ENCODE data around the gene SFRP5.

Gene SFRP5

DNA sequence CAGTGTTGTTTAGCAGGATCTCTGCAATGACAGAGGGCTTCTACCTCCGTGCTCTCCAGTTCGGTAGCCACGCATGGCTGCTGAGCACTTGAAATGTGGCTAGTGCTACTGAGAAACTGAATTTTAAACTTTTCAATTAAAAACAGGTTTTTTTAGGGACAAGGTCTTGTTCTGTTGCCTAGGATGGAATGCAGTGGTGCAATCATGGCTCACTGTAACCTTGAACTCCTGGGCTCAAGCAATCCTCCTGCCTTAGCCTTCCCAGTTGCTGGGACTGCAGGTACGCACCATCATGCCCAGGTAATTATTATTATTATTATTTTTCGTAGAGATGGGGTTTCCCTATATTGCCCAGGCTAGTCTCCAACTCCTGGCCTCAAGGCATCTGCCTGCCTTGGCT lies 13.4 kb upstream of the SFRP5 start:
- no peak for DNase-seq

GRCh38 chr10:97784200-97784810 lies 12.5 kb upstream of the SFRP5 start:
- no peak for DNase-seq

DNA sequence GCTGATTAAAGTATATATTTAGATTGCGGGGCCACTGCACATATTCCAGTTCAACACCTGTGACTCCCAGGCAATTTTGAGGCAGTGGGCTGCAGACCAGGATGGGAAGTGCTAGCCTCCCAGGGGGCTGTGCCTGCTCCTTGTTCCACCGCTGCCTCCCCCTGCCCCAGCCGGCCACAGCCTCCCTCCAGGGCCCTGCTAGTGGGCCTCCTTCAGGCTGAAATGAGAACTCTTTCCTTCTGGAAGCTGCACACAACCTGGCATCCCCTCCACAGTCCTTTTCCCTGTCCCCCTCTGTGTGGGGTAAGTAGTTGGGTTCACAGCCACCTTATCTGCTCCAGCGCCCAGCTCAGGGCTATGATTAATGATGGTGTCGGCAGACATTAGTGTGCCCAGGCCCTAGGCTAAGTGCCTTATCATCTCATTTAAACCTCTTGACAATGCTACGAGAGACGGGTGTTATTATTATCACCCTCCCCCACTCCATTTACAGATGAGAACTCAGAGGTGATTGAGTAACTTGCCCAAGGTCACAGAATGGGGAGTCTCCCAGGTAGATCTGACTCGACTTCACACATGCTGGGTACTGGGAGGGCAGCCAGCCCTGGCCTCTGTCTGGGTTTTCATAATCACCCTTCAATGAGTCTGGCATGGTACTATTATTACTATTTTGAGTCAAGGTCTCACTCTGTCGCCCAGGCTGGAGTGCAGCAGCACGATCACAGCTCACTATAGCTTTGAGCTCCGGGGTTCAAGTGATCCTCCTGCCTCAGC lies 10.8 kb upstream of the SFRP5 start:
- DNase-seq = no peak

DNA sequence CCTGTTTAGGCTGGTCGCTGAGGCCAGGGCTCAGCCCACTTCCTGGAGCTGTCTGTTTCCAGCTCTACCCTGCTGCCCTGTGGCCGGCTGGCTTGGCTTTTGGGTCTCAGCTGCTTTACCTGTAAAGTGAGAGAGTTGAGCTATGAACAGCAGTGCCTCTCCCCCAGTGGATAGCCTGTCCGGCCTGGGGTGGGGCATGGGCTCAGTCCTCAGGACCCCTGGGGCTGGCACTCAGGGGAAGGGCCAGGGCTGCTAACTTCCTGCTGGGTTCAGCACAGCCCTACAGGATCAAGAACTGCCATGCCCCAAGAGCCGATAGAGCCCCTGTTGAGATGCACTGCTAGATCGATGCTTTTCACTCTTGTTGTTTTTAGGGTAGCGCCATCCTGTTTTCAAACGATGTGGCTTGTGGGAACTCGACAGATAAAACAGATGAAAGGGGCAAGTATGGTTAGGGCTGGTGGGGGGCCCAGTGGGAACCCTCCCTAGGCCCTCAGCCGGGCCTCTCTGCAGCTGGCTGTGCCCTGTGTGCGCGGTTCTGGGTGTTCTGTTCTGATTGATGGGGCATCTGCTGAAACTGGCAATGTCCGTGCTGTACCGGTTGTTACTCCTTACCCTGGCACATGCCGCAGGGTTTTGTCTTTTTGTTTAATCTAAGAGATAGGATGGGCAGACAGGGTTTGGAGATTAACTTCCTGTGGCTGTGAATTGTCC lies 10.0 kb upstream of the SFRP5 start:
- DNase-seq = peak; percentile 24

DNA sequence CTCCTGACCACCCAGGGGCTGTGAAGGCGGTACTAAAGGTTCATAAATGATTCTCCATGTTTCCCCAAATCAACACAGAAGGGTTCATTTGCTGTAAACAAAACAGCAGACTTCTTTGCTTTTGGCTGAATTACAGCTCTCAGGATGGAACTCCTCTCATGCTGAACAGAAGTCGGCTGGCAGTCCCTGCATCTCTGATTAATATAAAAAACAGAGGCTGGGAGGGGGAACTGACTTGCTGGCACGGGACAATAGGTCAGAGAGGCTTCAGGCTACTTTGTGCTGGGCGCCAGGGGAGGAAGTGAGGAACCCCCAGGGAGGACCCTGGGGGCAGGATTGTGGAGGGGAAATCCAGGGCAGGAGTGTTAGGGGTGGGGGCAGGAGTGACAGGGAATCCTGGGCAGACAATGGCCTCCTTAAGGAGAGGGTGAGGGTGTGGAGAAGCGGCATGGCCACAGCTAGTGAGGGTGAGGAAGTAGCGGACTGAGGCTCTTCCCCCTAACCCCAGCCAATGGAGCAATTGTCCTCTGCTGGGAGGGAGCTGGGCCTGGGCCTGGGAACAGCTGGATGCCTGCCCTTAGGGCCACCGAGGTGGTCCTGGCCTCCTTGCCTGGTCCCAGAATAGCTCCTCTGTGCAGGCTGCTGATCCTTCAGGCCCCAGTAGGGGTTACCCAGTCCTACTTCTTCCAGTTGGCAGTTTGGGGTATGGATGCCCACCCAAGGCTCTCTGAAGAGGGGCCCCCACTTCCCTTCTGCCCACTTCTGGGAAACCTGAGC lies 9.2 kb upstream of the SFRP5 start:
- no peak for DNase-seq

GRCh38 chr10:97779975-97780374 lies 8.2 kb upstream of the SFRP5 start:
- no peak for DNase-seq

DNA sequence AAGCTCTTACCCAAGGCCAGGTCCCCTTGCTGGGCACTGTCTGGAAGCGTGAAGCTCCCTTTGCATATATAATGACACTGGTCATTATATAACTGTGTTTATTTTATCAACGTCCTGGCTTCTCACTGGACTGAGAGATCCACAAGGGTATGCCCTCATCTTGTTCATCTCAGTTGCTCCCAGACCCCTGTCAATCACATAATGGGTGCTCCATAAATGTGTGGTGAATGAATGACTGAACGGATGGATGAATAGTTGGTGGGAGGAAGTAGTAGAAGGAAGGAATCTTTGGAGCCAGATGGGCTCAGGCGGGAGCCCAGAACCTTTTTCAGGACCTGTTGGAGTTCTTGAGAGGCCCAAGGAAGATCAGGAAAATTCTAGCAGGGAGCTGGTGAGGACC lies 7.7 kb upstream of the SFRP5 start:
- DNase-seq = no peak

- DNase-seq = no peak
Measured at GRCh38 chr10:97778452-97779302, 6.9 kb upstream of the SFRP5 start.

GRCh38 chr10:97777143-97777542 lies 5.3 kb upstream of the SFRP5 start:
- DNase-seq = no peak

GRCh38 chr10:97774811-97775294 lies 3.1 kb upstream of the SFRP5 start:
- no peak for DNase-seq

GRCh38 chr10:97773096-97773495 lies 1.3 kb upstream of the SFRP5 start:
- DNase-seq = no peak

DNA sequence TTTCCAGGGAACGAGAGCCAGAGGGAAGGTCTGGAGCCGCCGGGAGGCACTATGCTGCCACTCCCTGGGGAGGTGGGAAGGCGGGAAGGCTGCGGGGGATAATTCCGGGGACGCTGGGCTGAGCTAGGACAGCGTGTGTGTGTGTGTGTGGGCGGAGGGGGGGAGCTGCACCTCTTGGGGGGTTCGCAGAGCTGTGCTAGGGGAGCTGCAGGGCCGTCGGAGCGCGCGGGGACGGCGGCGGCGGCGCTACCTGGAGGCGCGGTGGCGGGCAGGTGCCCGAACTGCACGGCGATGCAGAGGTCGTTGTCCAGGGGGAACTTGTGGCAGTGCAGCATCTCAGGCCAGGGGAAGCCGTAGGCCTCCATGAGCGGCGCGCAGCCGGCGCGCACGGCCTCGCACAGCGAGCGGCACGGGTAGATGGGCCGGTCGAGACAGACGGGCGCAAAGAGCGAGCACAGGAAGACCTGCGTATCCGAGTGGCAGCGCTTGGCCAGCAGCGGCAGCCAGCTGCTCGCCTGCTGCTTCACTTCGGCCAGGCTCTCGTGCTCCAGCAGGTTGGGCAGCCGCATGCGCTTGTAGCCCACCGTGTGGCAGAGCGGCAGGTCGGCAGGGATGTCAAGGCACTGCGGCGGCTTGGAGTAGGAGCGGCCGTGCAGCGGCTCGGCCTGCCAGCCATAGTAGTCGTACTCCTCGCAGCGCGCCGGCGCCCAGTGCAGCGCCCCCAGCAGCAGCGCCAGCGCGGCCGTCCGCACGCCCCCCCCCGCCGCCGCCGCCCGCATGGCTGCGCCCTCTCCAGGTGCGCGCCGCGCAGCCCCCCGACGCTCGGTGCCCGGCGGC lies 526 bp downstream of the SFRP5 start:
- no peak for DNase-seq

- DNase-seq = no peak
Measured at GRCh38 chr10:97770255-97770654, 1.5 kb downstream of the SFRP5 start.

- no peak for DNase-seq
Measured at GRCh38 chr10:97768322-97769315, 3.2 kb downstream of the SFRP5 start.

DNA sequence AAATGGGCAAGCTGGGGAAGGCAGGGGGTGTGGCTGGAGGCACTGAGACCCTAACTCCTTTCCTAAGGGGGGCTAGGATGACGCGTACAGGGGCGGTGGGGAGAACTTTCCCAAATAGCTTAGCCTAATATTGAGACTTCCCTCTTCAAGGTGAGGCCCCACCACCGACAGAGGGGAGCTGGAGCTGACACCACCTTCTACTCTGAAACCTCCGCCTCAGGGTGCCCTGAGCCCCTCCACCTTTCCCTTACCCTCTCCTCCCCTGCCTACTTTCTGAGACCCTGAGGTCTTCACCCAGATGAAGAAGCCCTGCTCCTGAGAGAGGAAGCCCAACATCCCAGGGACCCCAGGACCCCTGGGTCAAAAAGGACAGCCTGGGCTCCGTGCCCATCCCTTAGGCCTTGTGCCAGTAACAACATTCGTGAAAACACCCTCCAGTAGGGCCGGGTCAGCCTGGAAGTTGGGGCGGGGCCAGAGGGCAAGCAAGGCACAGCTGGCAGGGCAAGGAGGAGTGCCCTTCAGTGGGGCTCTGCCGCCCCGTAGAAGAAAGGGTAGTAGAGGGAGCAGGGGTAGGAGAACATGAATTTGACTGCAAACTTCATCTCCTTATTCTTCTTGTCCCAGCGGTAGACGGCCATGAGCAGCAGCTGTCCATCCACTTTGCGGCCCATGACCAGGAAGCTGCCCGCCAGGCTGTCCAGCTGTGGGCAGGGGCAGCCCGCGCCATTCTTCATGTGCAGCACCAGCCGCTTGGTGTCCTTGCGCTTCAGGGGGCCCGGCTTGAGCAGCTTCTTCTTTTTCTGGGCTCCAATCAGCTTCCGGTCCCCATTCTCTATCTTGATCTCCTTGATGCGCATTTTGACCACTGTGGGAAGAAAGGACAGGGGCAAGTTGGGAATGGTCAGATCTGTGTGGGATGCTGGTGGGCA lies 4.5 kb downstream of the SFRP5 start:
- no peak for DNase-seq

DNA sequence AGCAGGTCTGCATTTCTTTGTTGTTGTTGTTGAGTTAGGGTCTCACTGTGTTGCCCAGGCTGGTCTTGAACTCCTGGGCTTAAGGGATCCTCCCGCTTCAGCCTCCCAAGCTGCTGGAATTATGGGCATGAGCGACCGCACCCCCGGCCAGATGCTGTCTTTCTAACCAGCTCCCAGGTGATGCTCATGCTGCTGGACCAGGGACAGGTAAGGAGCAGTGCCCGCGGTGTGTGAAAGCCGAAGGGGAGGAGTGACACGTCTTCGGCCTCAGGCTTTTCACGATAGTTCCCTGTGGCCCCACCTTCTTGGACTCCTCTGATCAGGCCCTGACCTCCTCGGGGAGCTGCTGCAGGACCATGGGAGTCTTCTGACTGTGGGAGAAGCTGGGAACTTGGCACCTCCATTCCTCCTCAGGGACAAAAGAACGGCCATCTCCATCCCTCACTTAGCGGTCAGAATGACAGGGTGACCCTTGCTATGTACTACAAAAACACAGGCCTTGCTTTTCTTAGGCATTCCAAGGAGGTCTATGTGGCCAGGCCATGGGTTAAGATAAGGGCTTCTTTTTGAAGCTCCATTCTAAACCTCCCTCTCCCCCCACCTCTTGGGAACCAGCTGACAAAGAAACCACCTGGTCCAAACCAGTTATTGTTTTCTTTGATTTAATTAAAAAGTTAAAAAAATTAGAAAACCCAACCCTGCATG lies 5.5 kb downstream of the SFRP5 start:
- DNase-seq = no peak

- no peak for DNase-seq
Measured at GRCh38 chr10:97765201-97765600, 6.6 kb downstream of the SFRP5 start.

GRCh38 chr10:97764519-97764931 lies 7.3 kb downstream of the SFRP5 start:
- DNase-seq = no peak
